DLD1 (cell line): Measurements from ENCODE around the gene PLA2G1B.

Source experiments
- in situ Hi-C: cut with HindIII; loops from 2 replicates; pipeline ENCODE4 v1.10.0; 2017; ENCODE audit warnings: low sequenced_read_pairs

Gene PLA2G1B

DNA sequence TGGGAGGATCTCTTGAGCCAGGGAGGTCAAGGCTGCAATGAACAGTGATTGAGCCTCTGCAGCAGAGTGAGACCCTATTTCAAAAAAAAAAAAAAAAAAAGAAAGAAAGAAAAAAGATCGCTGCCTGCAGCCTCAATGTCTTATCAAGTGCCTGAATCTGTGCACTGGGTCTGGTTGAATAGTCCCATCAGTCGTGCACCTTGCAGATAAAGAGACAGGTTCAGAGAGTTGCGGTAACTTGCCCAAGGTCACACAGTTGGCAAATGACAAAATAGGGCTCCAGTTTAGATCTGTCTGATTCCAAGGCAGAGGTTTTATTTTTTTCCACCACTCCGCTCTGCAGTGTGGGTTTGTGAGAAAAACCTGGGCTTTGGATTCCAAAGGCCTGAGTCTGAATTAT lies 649 bp upstream of the PLA2G1B start:
- in situ Hi-C loops, result no loop called here

DNA sequence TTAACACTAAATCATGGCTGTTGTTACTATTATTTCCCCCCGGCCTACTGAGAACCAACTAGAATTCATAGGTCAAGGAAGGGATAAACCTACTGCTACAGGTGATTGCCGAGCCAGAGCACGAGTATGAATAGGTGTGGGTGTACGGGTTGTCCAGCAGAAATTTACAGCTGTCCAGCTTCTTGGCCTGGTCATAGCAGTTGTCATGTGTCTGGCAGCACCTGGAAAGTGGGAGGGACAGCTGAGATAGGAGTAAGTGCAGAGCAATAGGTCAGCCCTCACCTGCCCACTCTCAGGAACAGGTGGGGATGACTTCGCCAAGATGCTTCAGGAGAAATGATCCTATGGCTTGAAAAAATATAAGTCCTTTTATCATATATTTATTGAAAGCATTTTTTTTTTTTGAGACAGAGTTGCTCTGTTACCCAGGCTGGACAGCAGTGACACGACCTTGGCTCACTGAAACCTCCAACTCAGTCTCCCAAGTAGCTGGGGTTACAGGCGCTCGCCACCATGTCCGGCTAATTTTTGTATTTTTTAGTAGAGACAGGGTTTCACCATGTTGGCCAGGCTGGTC lies 2.6 kb downstream of the PLA2G1B start:
- in situ Hi-C loops, result no loop called here

DNA sequence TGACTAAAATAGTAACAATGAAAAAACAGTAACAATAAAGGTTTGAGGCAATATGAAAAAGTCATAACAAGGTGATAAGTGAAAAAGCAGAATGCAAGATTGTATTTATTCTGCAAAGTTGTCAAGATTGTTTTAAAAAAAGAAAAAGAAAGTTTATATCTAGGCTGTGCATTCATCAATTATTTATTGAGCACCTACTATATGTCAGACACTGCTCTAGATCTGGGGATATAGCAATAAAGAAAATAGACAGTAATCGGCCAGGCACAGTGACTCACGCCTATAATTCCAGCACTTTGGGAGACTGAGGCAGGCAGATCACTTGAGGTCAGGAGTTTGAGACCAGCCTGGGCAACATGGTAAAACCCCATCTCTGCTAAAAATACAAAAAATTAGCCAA lies 3.8 kb downstream of the PLA2G1B start:
- in situ Hi-C loops, result no loop called here

- in situ Hi-C loops, result no loop called here
These were observed 6.0 kb downstream of the PLA2G1B start for GRCh38 chr12:120321382-120322202.

DNA sequence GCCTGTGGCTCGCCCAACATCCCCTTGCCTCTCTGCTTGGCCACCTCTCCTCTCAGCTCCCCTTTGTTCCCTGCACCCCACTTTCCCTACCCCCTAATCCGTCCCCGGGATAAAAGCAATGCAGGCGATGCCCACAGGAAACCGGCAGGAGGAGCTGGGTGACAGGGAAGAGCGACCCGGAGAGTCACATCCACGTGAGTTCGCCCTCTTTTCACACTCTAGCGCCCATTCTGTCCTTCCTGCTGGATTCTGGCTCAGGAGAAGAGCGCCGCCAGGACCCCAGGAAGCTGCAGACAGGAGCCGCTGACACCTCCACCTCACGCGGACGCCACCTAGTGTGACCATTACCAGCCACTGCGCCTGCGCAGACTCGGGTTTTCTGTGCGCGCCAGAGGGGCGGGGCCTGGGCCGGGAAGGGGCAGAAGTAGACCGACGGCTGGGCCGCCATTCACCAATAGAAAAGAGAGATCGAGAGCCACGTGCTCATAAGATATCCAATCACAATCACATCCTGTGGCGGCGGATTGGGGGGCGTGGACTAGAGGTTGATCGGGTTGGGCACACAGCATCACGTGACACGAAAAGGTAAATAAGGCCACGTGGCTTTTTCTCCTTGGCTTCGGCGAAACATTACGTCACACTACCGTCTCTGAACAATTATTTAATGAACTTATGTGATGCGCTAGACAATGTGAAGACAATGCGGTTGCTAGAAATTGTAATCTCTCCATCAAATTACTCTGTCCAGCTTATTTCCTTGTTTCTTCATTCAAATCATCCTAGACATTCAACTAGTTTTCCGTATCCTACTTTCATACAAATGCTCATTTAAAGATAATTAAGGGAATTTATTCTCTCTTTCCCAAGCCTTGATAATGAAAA lies 10.1 kb downstream of the PLA2G1B start:
- in situ Hi-C loops, result no loop called here

DNA sequence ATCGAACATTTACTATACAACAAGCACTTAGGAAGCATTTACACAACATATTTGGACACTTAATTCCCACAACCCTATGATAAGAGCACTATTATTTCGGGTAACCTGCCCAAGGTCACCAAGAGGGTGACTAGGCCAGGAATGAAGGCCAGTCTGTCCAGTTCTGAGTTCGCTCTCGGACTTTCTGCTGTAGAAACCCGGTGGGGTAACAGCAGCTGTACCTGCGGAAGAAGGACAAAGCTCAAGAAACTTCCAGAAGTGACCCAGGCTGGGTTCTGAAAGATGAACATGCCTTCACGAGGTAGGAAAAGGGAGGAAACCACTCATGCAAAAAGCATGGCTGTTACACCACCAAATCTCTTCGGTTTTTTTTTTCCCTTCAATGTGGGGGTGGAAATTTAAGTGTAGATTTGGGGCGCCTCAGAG lies 10.8 kb downstream of the PLA2G1B start:
- in situ Hi-C loops, result no loop called here

GRCh38 chr12:120314220-120314619 lies 13.4 kb downstream of the PLA2G1B start:
- in situ Hi-C loops, result no loop called here

GRCh38 chr12:120301962-120302815 lies 25.4 kb downstream of the PLA2G1B start, which contains the start of gene SIRT4:
TSS of gene SIRT4 (plus strand) at chr12:120302321. CDS start at chr12:120303562, 1,241 bp downstream.
- in situ Hi-C loops, result no loop called here

GRCh38 chr12:120292661-120293531 lies 34.7 kb downstream of the PLA2G1B start, which contains the start of gene RNU4-1:
TSS of gene RNU4-1 (minus strand) at chr12:120293237.
- in situ Hi-C loops, result no loop called here

- in situ Hi-C loops, result no loop called here
These were observed 35.2 kb downstream of the PLA2G1B start for GRCh38 chr12:120292411-120292660.

DNA sequence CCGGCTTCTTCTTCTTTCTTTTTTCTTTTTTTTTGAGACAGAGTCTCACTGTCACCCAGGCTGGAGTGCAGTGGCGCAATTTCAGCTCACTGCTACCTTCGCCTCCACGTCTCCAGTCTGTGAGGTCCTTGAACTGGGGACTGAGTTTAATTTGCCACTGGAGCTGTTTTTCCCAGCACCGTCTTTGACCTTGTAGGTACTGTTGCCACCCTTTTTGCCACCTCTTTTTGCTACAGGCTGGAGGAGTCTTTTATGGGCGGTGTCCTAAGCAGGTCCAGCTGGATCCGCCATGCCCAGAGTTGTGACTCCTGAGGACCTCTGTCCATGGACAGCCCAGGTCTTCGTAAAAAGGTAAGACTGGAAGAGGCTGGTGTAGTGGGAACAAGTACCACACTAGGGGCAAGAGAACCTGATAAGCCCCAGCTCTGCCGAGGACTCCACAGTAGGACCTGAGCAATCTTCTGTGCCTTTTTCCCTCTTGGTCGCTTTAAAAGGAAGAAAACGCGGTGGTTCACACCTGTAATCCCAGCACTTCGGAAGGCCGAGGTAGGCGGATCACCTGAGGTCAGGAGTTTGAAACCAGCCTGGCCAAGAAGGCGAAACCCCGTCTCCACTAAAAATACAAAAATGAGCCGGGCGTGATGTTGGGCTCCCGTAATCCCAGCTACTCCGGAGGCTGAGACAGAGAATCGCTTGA lies 36.8 kb downstream of the PLA2G1B start:
- in situ Hi-C loops, result no loop called here

- in situ Hi-C loops, result no loop called here
These were observed 40.1 kb downstream of the PLA2G1B start for GRCh38 chr12:120287491-120287890.

DNA sequence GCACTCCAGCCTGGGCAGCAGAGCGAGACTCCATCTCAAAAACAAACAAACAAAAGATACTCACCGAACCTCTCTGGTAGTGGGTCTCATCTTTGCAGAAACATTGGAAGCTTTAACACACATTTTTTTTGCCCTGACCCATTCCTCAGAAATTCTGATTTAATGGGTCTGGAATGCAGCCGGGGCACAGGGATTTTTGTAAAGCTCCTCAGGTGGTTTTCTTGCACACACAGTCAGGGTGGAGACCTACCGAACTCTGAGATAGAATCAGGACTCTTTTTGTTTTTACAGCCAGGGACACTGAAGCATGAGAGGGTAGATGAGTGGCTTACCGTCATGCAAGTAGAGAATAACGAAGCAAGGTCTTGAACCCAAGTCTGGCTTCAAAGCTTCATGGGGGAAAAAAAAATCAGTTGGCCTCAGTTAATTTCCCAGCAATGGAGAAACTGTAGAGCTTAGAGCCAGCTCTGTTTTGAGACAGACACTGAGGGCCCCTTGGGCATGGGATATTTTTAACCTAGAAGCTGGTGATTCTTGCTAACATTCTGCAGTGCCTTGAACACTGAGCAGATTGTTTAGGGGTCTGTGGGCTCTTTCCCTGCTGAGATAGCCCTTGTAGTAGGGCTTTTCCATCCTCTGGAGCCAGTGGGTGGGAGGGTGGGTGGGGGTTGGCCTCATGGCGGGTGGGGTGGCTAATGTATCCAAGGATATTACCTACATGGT lies 40.6 kb downstream of the PLA2G1B start:
- in situ Hi-C loops, result no loop called here

DNA sequence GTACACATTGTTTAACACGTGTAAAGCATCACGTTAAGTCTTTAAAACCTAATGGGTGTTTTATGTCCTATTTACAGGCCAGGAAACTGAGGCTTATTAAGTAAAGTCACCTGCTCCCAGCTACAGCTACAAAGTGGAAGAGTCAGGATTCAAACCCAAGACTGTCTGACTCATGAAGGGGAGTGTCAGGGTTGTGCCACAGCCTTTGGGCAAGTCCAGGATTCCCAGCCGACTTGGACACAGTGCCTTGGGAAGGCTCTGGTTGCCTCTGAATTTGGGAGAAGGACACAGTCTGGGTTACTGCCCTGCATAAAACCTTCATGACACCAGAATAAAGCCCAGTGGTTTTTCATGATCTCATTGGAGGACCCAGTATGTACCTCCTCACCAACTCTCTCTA lies 43.2 kb downstream of the PLA2G1B start:
- in situ Hi-C loops, result no loop called here

DNA sequence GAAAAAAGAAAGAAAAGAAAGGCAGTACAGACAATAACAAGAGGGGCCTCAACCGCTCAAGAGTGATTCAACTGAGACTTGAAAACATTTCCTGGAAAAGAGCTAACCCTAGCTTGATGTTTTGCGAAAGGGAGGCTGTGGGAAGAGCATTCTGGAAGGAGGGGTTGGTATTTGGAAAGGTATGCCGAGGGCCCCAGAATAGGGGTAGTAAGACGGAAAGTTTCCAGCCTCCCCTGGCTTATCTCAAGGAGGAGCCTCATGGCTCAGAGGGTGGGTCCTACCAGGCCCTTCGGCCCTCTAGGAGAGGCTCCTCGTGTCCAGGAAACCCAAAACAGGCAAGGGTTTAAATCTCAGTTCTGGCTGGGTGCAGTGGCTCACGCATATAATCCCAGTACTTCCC lies 44.3 kb downstream of the PLA2G1B start:
- in situ Hi-C loops, result no loop called here

DNA sequence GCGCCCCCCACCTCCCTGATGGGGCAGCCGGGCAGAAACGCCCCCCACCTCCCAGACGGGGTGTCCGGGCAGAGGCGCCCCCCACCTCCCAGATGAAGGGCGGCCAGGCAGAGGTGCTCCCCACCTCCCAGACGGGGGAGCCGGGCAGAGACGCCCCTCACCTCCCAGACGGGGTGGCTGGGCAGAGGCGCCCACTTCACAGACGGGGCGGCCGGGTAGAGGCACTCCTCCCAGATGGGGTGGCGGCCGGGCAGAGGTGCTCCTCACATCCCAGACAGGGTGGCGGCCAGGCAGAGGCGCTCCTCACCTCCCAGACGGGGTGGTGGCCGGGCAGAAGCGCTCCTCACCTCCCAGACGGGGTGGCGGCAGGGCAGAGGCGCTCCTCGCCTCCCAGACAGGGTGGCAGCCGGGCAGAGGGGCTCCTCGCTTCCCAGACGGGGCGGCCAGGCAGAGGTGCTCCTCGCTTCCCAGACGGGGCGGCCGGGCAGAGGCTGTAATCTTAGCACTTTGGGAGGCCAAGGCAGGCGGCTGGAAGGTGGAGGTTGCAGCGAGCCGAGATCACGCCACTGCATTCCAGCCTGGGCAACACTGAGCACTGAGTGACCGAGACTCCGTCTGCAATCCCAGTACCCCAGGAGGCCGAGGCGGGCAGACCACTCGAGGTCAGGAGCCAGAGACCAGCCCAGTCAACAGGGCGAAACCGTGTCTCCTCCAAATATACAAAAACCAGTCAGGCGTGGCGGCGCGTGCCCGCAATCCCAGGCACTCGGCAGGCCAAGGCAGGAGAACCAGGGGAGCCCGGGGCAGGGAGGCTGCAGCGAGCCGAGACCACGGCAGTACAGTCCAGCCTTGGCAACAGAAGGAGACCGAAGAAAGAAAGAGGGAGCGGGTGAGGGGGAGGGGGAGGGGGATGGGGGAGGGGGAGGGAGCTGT lies 49.2 kb downstream of the PLA2G1B start:
- in situ Hi-C loops, result no loop called here

DNA sequence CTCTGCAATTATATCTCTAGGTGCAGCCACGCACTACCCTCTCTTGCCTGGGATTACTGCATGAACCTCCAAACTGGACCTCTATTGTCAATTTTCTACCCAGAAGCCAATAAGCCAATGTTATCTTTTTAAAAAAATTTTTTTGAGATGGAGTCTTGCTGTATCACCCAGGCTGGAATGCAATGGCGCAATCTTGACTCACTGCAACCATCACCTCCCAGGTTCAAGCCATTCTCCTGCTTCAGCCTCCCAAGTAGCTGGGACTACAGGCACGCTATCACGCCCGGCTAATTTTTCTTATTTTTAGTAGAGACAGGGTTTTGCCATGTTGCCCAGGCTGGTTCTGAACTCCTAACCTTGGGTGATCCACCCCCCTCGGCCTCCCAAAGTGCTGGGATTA lies 50.8 kb downstream of the PLA2G1B start:
- in situ Hi-C loops, result no loop called here
